ENCODE results near the gene INTS1. TPM values are rescaled to one million over a fixed set of nuclear protein-coding genes. Genes with fewer than 3 reads are reported as not detected.

Gene INTS1
- total RNA-seq, 1 donor from 2014 or later: 163 TPM

DNA sequence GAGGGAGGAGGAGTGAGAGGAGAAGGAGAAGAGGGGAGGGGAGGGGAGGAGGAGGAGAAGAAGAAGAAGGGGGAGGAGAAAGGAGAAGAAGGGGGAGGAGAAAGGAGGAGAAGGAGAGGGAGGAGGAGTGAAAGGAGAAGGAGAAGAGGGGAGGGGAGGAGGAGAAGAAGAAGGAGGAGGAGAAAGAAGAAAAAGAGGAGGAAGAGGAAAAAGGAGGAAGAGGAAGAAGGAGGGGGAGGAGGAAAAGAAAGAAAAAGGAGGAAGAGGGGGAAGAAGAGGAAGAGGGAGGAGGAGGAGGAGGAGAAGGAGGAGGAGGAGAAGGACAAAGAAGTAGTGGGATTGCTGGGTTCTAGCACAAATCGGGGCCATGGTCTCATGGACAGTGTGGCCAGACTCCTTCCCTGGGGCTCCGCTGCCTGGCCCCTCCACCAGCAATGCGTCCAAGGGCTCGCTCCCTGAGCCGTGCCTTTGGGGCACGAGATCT is 22.1 kb upstream of the INTS1 start:
- H3K9me3 Mint-ChIP-seq: no peaks in the 10 kb centered on the region
- no peaks in the 10 kb centered on the region for H3K36me3 Mint-ChIP-seq
- TF ChIP-seq, protein P1, sequence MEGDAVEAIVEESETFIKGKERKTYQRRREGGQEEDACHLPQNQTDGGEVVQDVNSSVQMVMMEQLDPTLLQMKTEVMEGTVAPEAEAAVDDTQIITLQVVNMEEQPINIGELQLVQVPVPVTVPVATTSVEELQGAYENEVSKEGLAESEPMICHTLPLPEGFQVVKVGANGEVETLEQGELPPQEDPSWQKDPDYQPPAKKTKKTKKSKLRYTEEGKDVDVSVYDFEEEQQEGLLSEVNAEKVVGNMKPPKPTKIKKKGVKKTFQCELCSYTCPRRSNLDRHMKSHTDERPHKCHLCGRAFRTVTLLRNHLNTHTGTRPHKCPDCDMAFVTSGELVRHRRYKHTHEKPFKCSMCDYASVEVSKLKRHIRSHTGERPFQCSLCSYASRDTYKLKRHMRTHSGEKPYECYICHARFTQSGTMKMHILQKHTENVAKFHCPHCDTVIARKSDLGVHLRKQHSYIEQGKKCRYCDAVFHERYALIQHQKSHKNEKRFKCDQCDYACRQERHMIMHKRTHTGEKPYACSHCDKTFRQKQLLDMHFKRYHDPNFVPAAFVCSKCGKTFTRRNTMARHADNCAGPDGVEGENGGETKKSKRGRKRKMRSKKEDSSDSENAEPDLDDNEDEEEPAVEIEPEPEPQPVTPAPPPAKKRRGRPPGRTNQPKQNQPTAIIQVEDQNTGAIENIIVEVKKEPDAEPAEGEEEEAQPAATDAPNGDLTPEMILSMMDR (IDR thresholded peaks at IDR 0.05; ENCODE audit: unreplicated experiment): no peak
- H3K4me3 Mint-ChIP-seq: no peak overlapping the region
- H3K4me1 Mint-ChIP-seq: peaks cover 5% of the 10 kb centered on the region
- no peak overlapping the region for H3K27ac Mint-ChIP-seq
- DNase-seq (ENCODE audit: low spot score in 2 of 2, unreplicated experiment in 2 of 2): no peak
- peaks cover 8% of the 10 kb centered on the region for H3K27me3 Mint-ChIP-seq (ENCODE audit: low read depth)

DNA sequence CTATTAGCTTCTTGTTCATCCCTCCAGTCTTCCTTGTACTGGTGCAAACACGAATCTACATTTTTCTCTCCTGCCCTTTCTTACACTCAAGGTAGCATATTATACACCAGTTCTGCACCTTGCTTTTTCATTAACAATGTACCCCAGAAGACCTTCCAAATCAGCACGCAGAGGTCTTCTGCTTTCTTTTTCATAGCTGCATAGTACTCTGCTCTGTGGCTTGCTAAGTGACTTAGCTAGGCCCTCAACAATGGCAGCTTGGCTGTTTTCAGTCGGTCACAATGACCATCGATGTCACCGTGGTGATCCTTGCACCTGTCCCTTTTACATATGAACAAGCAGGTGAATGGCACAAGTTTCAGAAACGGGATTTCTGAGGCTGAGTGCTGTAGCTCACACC is 21.2 kb upstream of the INTS1 start:
- Mint-ChIP-seq H3K27me3 (ENCODE audit: low read depth) (peaks cover 8% of the 10 kb centered on the region), H3K36me3 (no peaks in the 10 kb centered on the region), H3K27ac (no peak overlapping the region), H3K4me3 (no peak overlapping the region), H3K4me1 (peaks cover 5% of the 10 kb centered on the region), H3K9me3 (no peaks in the 10 kb centered on the region)
- no peak for DNase-seq (ENCODE audit: low spot score in 2 of 2, unreplicated experiment in 2 of 2)
- TF ChIP-seq, protein P1 (IDR thresholded peaks at IDR 0.05; ENCODE audit: unreplicated experiment): no peak

GRCh38 chr7:1523844-1524243 is 19.7 kb upstream of the INTS1 start:
- Mint-ChIP-seq H3K36me3 (no peaks in the 10 kb centered on the region), H3K9me3 (peaks cover 6% of the 10 kb centered on the region), H3K4me1 (peaks cover 5% of the 10 kb centered on the region), H3K27ac (no peak overlapping the region), H3K4me3 (no peak overlapping the region), H3K27me3 (ENCODE audit: low read depth) (peaks cover 8% of the 10 kb centered on the region)
- no peak for DNase-seq (ENCODE audit: low spot score in 2 of 2, unreplicated experiment in 2 of 2)
- TF ChIP-seq, protein P1 (IDR thresholded peaks at IDR 0.05; ENCODE audit: unreplicated experiment): no peak

GRCh38 chr7:1523208-1523607 is 19.0 kb upstream of the INTS1 start:
- Mint-ChIP-seq H3K4me1 (peaks cover 5% of the 10 kb centered on the region), H3K27me3 (ENCODE audit: low read depth) (peaks cover 8% of the 10 kb centered on the region), H3K4me3 (no peak overlapping the region), H3K27ac (no peak overlapping the region), H3K9me3 (peaks cover 6% of the 10 kb centered on the region), H3K36me3 (no peaks in the 10 kb centered on the region)
- TF ChIP-seq, protein P1 (IDR thresholded peaks at IDR 0.05; ENCODE audit: unreplicated experiment): no peak
- no peak for DNase-seq (ENCODE audit: low spot score in 2 of 2, unreplicated experiment in 2 of 2)

GRCh38 chr7:1521456-1521855 is 17.3 kb upstream of the INTS1 start:
- Mint-ChIP-seq H3K4me3 (no peak overlapping the region), H3K4me1 (no peaks in the 10 kb centered on the region), H3K36me3 (no peaks in the 10 kb centered on the region), H3K9me3 (peaks cover 6% of the 10 kb centered on the region), H3K27me3 (ENCODE audit: low read depth) (peaks cover 5% of the 10 kb centered on the region), H3K27ac (no peak overlapping the region)
- TF ChIP-seq, protein P1 (IDR thresholded peaks at IDR 0.05; ENCODE audit: unreplicated experiment): no peak
- no peak for DNase-seq (ENCODE audit: low spot score in 2 of 2, unreplicated experiment in 2 of 2)
